ENCODE results near the gene PPA2. TPM values are rescaled to one million over a fixed set of nuclear protein-coding genes. Genes with fewer than 3 reads are reported as not detected.
"Not testable (repeated sequence)": the region's sequence is repeated elsewhere in the genome, so short reads cannot be mapped to it uniquely, and the experiment has no call there.

The PPA2 gene
- total and polyA plus RNA-seq, 9 donors = 43.2 to 69.7 (median 49.8) TPM

DNA sequence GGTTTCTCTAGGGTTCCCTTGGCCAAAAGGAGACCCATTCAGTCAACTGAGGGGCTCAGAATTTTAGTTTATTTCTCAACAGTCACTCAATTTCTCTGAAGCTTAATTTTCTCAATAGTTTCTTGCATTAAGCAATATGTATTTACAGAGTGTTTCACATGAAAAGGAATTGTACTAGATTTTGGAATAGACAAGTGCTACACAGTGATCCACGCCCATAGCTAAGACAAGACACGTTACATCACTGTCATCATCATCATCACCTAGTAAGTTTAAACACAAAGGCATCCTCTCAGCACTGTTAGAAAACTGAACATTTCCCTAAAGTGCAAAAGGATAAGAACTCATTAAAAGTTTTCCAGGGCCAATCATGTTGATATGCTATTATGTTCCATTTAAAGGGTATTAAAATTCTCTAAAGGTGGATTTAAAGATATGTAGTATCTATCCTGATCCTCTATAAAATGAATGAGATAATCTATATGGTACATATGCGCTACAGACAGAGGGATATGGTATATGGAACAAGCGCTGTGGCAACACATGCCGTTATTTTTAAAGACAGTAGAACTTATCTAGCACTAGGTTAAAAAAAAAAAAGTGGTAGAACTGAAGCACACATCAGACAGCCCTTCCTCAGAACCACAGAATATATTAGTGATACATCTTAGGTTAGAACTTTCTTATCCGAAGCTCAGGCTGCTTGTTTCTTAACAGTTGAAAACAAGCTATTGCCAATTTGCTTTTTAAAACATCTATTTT, 12.1 kb downstream of the PPA2 start:
- Histone ChIP-seq H3K4me3 (ENCODE audit: low read length) (no peak overlapping the region), H3K36me3 (ENCODE audit: control insufficient read depth, insufficient read depth, low read length) (peaks cover 4% of the 10 kb centered on the region), H3K4me1 (ENCODE audit: control insufficient read depth, insufficient read depth, low read length) (no peaks in the 10 kb centered on the region), H3K27me3 (ENCODE audit: control insufficient read depth, insufficient read depth, low read length) (no peaks in the 10 kb centered on the region), H3K9me3 (replicated peaks; ENCODE audit: control insufficient read depth, low read depth, low read length) (no peaks in the 10 kb centered on the region), H3K27ac (ENCODE audit: low read length) (no peak overlapping the region)
- WGBS (ENCODE audit: insufficient coverage) = no CpG with 5 or more reads among the region's 6 CpGs
- no peak for DNase-seq

- no peaks in the 10 kb centered on the region for H3K9me3 ChIP-seq (replicated peaks; ENCODE audit: control insufficient read depth, low read depth, low read length)
- no peak for DNase-seq
- H3K4me3 ChIP-seq (ENCODE audit: low read length) = no peak overlapping the region
- no peaks in the 10 kb centered on the region for H3K27me3 ChIP-seq (ENCODE audit: control insufficient read depth, insufficient read depth, low read length)
- 67% methylated on average over 1 of the region's 8 CpGs for WGBS (ENCODE audit: insufficient coverage)
- no peaks in the 10 kb centered on the region for H3K4me1 ChIP-seq (ENCODE audit: control insufficient read depth, insufficient read depth, low read length)
- no peaks in the 10 kb centered on the region for H3K36me3 ChIP-seq (ENCODE audit: control insufficient read depth, insufficient read depth, low read length)
- no peak overlapping the region for H3K27ac ChIP-seq (ENCODE audit: low read length)
Measured at GRCh38 chr4:105461221-105461620, 12.6 kb downstream of the PPA2 start.

DNA sequence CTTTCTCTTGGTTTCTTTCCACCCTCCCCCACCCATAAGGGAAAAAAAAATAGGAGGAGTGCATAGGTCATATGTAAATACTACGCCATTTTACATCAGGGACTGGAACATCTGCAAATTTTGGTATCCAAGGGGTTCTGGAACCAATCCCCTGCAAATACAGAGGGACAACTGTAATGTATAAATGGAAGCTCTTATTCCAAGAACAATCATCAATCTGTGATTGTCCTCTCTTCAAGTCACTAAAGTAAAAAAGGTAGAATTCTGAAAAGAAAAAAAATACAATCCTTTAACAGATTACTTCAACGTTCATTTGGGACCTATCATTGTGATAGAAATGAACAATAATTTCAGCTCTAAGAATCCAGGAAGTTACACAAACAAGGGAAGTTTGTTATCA, 13.6 kb downstream of the PPA2 start:
- H3K9me3 ChIP-seq (replicated peaks; ENCODE audit: control insufficient read depth, low read depth, low read length) = no peaks in the 10 kb centered on the region
- WGBS (ENCODE audit: insufficient coverage) = no CpG with 5 or more reads among the region's 2 CpGs
- H3K4me3 ChIP-seq (ENCODE audit: low read length) = no peak overlapping the region
- H3K36me3 ChIP-seq (ENCODE audit: control insufficient read depth, insufficient read depth, low read length) = peaks cover 2% of the 10 kb centered on the region
- no peaks in the 10 kb centered on the region for H3K27me3 ChIP-seq (ENCODE audit: control insufficient read depth, insufficient read depth, low read length)
- H3K4me1 ChIP-seq (ENCODE audit: control insufficient read depth, insufficient read depth, low read length) = no peaks in the 10 kb centered on the region
- no peak overlapping the region for H3K27ac ChIP-seq (ENCODE audit: low read length)
- DNase-seq = no peak

DNA sequence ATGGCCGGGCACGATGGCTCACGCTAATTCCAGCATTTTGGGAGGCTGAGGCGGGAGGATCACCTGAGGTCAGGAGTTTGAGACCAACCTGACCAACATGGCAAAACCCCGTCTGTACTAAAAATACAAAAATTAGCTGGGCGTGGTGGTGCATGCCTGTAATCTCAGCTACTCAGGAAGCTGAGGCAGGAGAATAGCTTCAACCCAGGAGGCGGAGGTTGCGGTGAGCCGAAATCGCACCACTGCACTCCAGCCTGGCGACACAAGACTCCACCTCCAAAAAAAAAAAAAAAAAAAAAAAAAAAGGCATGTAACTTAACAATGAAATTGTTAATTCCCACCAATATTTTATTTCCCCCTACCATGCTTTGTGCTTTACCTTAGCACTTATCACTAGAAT, 15.3 kb downstream of the PPA2 start:
- not testable (repeated sequence) for H3K9me3 ChIP-seq (replicated peaks; ENCODE audit: control insufficient read depth, low read depth, low read length)

GRCh38 chr4:105458001-105458400, 15.9 kb downstream of the PPA2 start:
- Histone ChIP-seq H3K36me3 (ENCODE audit: control insufficient read depth, insufficient read depth, low read length) (peaks cover 3% of the 10 kb centered on the region), H3K4me1 (ENCODE audit: control insufficient read depth, insufficient read depth, low read length) (no peaks in the 10 kb centered on the region)
- 71% methylated on average over 1 of the region's 1 CpG for WGBS (ENCODE audit: insufficient coverage)

More for the DNA sequence above, 15.3 kb downstream of the PPA2 start:
- not testable (repeated sequence) for H3K4me3 ChIP-seq (ENCODE audit: low read length); DNase-seq; H3K27me3 ChIP-seq (ENCODE audit: control insufficient read depth, insufficient read depth, low read length); H3K4me1 ChIP-seq (ENCODE audit: control insufficient read depth, insufficient read depth, low read length); H3K36me3 ChIP-seq (ENCODE audit: control insufficient read depth, insufficient read depth, low read length); H3K27ac ChIP-seq (ENCODE audit: low read length)
- WGBS (ENCODE audit: insufficient coverage) = 85% methylated on average over 4 of the region's 11 CpGs

GRCh38 chr4:105455998-105456397, 17.9 kb downstream of the PPA2 start:
- Histone ChIP-seq H3K4me1 (ENCODE audit: control insufficient read depth, insufficient read depth, low read length) (no peaks in the 10 kb centered on the region), H3K4me3 (ENCODE audit: low read length) (no peak overlapping the region), H3K27ac (ENCODE audit: low read length) (no peak overlapping the region), H3K36me3 (ENCODE audit: control insufficient read depth, insufficient read depth, low read length) (peaks cover 4% of the 10 kb centered on the region), H3K27me3 (ENCODE audit: control insufficient read depth, insufficient read depth, low read length) (no peaks in the 10 kb centered on the region), H3K9me3 (replicated peaks; ENCODE audit: control insufficient read depth, low read depth, low read length) (no peaks in the 10 kb centered on the region)
- DNase-seq = no peak
- 100% methylated on average over 1 of the region's 2 CpGs for WGBS (ENCODE audit: insufficient coverage)

More at GRCh38 chr4:105458001-105458400, 15.9 kb downstream of the PPA2 start:
- no peak for DNase-seq
- Histone ChIP-seq H3K27ac (ENCODE audit: low read length) (no peak overlapping the region), H3K9me3 (replicated peaks; ENCODE audit: control insufficient read depth, low read depth, low read length) (no peaks in the 10 kb centered on the region), H3K27me3 (ENCODE audit: control insufficient read depth, insufficient read depth, low read length) (no peaks in the 10 kb centered on the region), H3K4me3 (ENCODE audit: low read length) (no peak overlapping the region)

DNA sequence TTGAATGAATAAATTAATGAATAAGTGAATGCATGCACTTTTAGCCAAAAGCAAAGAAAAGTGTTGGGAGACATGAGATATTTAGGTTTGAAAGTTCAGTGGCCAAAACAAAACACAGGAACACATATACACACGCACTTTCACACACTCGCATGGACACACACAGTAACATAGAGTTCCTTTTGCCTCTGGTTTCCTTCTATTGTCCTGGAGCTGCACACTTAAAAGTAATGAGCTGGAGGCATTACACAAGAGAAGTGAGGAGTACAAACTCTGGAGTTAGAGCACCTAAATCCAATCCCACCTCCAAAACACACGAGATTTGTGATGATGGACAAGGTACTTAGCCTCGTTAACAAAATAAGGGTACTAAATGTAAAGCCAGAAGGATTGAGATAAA, 18.7 kb downstream of the PPA2 start:
- H3K4me1 ChIP-seq (ENCODE audit: control insufficient read depth, insufficient read depth, low read length) = no peaks in the 10 kb centered on the region
- WGBS (ENCODE audit: insufficient coverage) = no CpG with 5 or more reads among the region's 4 CpGs
- peaks cover 4% of the 10 kb centered on the region for H3K36me3 ChIP-seq (ENCODE audit: control insufficient read depth, insufficient read depth, low read length)
- no peaks in the 10 kb centered on the region for H3K9me3 ChIP-seq (replicated peaks; ENCODE audit: control insufficient read depth, low read depth, low read length)
- H3K27me3 ChIP-seq (ENCODE audit: control insufficient read depth, insufficient read depth, low read length) = no peaks in the 10 kb centered on the region
- no peak for DNase-seq
- no peak overlapping the region for H3K27ac ChIP-seq (ENCODE audit: low read length)
- no peak overlapping the region for H3K4me3 ChIP-seq (ENCODE audit: low read length)

- H3K9me3 ChIP-seq (replicated peaks; ENCODE audit: control insufficient read depth, low read depth, low read length) = no peaks in the 10 kb centered on the region
- WGBS (ENCODE audit: insufficient coverage) = no CpG with 5 or more reads among the region's 4 CpGs
- no peak overlapping the region for H3K27ac ChIP-seq (ENCODE audit: low read length)
- no peaks in the 10 kb centered on the region for H3K27me3 ChIP-seq (ENCODE audit: control insufficient read depth, insufficient read depth, low read length)
- no peak for DNase-seq
- H3K36me3 ChIP-seq (ENCODE audit: control insufficient read depth, insufficient read depth, low read length) = peaks cover 4% of the 10 kb centered on the region
- no peaks in the 10 kb centered on the region for H3K4me1 ChIP-seq (ENCODE audit: control insufficient read depth, insufficient read depth, low read length)
- H3K4me3 ChIP-seq (ENCODE audit: low read length) = no peak overlapping the region
Measured at GRCh38 chr4:105453550-105454205, 20.2 kb downstream of the PPA2 start.

DNA sequence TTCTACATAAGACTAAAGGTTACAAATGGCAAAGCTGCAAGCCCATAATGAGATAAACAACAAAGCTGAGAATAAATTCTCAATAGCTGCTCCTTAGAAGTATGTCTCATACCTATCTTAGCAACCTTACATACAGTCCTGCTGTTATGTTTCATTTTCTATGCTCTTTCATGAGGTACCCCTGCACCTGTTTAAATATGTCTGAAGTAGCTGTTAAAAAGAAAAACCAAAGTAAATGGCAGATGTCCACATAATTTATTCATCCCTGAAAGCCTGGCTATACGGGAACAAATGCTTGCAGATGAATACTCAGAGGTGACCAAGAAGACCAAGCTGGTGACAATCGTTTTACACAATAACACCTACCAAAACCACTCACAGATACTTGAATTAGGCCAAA, 22.5 kb downstream of the PPA2 start:
- Histone ChIP-seq H3K4me3 (ENCODE audit: low read length) (no peak overlapping the region), H3K36me3 (ENCODE audit: control insufficient read depth, insufficient read depth, low read length) (peaks cover 4% of the 10 kb centered on the region), H3K9me3 (replicated peaks; ENCODE audit: control insufficient read depth, low read depth, low read length) (no peaks in the 10 kb centered on the region), H3K27ac (ENCODE audit: low read length) (no peak overlapping the region), H3K4me1 (ENCODE audit: control insufficient read depth, insufficient read depth, low read length) (no peaks in the 10 kb centered on the region), H3K27me3 (ENCODE audit: control insufficient read depth, insufficient read depth, low read length) (no peaks in the 10 kb centered on the region)
- no CpG with 5 or more reads among the region's 2 CpGs for WGBS (ENCODE audit: insufficient coverage)
- DNase-seq = no peak

- no peak for DNase-seq
- no peaks in the 10 kb centered on the region for H3K4me1 ChIP-seq (ENCODE audit: control insufficient read depth, insufficient read depth, low read length)
- no peaks in the 10 kb centered on the region for H3K9me3 ChIP-seq (replicated peaks; ENCODE audit: control insufficient read depth, low read depth, low read length)
- peaks cover 5% of the 10 kb centered on the region for H3K36me3 ChIP-seq (ENCODE audit: control insufficient read depth, insufficient read depth, low read length)
- H3K27ac ChIP-seq (ENCODE audit: low read length) = no peak overlapping the region
- H3K4me3 ChIP-seq (ENCODE audit: low read length) = no peak overlapping the region
- no peaks in the 10 kb centered on the region for H3K27me3 ChIP-seq (ENCODE audit: control insufficient read depth, insufficient read depth, low read length)
Measured at GRCh38 chr4:105440890-105441289, 33.0 kb downstream of the PPA2 start.

All from muscle of leg (tissue), 11 donors.